Mesendoderm (in vitro differentiated cells): ENCODE results near the gene CSF3R.

ENCODE experiments used
- DNase-seq: peaks from one replicate; pipeline ENCODE4 v3.0.0; 2013
- H2AK5ac ChIP-seq: 2 replicates; pipeline ENCODE4 v1.6.1; 2013; ENCODE audit warnings: low read length, inconsistent platforms
- H2BK120ac ChIP-seq: 2 replicates; pipeline ENCODE4 v1.6.1; 2013; ENCODE audit warnings: low read depth, mild to moderate bottlenecking, low read length, moderate library complexity, mixed read lengths
- H2BK15ac ChIP-seq: replicated peaks from 2 replicates; pipeline ENCODE4 v1.6.1; 2013; ENCODE audit warnings: low read depth, mild to moderate bottlenecking, moderate library complexity
- H2BK5ac ChIP-seq: 2 replicates; pipeline ENCODE4 v1.6.1; 2013; ENCODE audit warnings: low read length, inconsistent platforms
- H3K18ac ChIP-seq: 2 replicates; pipeline ENCODE4 v1.6.1; 2013; ENCODE audit warnings: mild to moderate bottlenecking, low read length, mixed read lengths
- H3K23ac ChIP-seq: one replicate; pipeline ENCODE4 v1.6.1; 2013; ENCODE audit warnings: low read length
- H3K27ac ChIP-seq: 2 replicates; pipeline ENCODE4 v1.5.1; 2013; ENCODE audit warnings: low read depth, mild to moderate bottlenecking, inconsistent platforms, low read length, moderate library complexity
- H3K27me3 ChIP-seq: 2 replicates; pipeline ENCODE4 v1.6.1; 2013; ENCODE audit warnings: low read length, control low read depth, mild to moderate bottlenecking, inconsistent platforms; ENCODE audit not compliant: insufficient read depth, poor library complexity
- H3K36me3 ChIP-seq: 2 replicates; pipeline ENCODE4 v1.6.1; 2013; ENCODE audit warnings: low read length, inconsistent platforms; ENCODE audit not compliant: control insufficient read depth, insufficient read depth
- H3K4ac ChIP-seq: one replicate; pipeline ENCODE4 v1.6.1; 2013; ENCODE audit warnings: low read depth, mild to moderate bottlenecking, low read length, moderate library complexity
- H3K4me1 ChIP-seq: 2 replicates; pipeline ENCODE4 v1.6.1; 2013; ENCODE audit warnings: low read depth, low read length, inconsistent platforms; ENCODE audit not compliant: control insufficient read depth
- H3K4me2 ChIP-seq: 2 replicates; pipeline ENCODE4 v1.6.1; 2013; ENCODE audit warnings: low read length
- H3K4me3 ChIP-seq: 2 replicates; pipeline ENCODE4 v1.5.1; 2013; ENCODE audit warnings: mild to moderate bottlenecking, low read length
- H3K56ac ChIP-seq: one replicate; pipeline ENCODE4 v1.6.1; 2013; ENCODE audit warnings: low read length
- H3K79me1 ChIP-seq: 2 replicates; pipeline ENCODE4 v1.6.1; 2013; ENCODE audit warnings: low read length, inconsistent platforms
- H3K79me2 ChIP-seq: 2 replicates; pipeline ENCODE4 v1.6.1; 2013; ENCODE audit warnings: mild to moderate bottlenecking, low read length; ENCODE audit not compliant: control insufficient read depth, insufficient read depth
- H3K9ac ChIP-seq: 2 replicates; pipeline ENCODE4 v1.6.1; 2013; ENCODE audit warnings: low read length, inconsistent platforms
- H4K5ac ChIP-seq: one replicate; pipeline ENCODE4 v1.6.1; 2013; ENCODE audit warnings: low read length
- H4K8ac ChIP-seq: one replicate; pipeline ENCODE4 v1.6.1; 2013; ENCODE audit warnings: low read depth, mild to moderate bottlenecking, control low read depth, low read length, moderate library complexity
- WGBS: extraction: QIAGEN DNeasy Blood & Tissue Kit; methylation state at CpG from one replicate; pipeline ENCODE4 v1.1.7; 2013; ENCODE audit warnings: low lambda C conversion rate, missing lambda C conversion rate; ENCODE audit not compliant: insufficient coverage; ENCODE audit errors: extremely low coverage; 5-methylcytosine and 5-hydroxymethylcytosine counted together

Gene CSF3R

DNA sequence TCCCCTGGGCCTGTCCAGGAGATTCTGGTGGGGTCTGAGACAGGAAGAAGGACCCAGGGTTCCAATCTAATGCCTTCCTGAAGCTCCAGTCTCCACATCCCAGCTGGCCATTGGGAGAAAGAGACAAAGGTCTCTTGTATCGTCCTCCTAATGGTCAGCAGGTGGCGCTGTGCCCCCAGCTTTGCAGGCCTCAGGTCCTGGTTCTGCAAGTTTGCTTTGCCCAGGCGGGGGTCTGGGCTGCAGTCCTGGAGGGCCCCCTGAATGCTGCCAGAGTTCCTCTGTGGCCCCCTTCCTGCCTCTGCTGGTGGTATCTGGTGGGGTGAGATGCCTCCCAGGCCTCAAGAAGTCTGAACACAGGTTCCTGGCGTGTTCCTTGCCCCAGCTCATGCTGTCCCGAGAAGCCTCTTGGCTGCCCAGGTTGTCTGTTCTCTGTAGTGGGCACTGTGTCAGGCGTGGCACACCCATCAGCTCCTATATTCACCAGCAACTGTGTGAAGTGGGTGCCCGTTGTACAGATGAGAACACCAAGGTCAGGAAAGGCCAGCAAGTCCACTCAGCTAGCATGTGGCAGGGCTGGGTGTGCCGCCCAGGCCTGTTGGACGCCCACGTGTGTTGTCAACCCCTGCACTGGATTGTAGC lies 33.8 kb upstream of the CSF3R start:
- Histone ChIP-seq H3K9ac (peak overlapping the region; percentile 8), H3K18ac (no peak overlapping the region), H2AK5ac (no peak overlapping the region), H3K4me2 (no peak overlapping the region), H3K79me1 (no peaks in the 10 kb centered on the region), H2BK15ac (no peak overlapping the region), H2BK120ac (no peak overlapping the region), H3K56ac (peak overlapping the region; percentile 35), H3K4me1 (peaks cover 2% of the 10 kb centered on the region), H3K79me2 (no peaks in the 10 kb centered on the region), H4K8ac (no peak overlapping the region), H3K27me3 (no peaks in the 10 kb centered on the region), H3K23ac (no peak overlapping the region), H3K4ac (no peak overlapping the region), H4K5ac (no peak overlapping the region), H3K4me3 (no peak overlapping the region), H3K36me3 (no peaks in the 10 kb centered on the region), H3K27ac (no peak overlapping the region), H2BK5ac (no peak overlapping the region)
- WGBS: no CpG with 5 or more reads among the region's 10 CpGs
- peak; percentile 79 for DNase-seq

DNA sequence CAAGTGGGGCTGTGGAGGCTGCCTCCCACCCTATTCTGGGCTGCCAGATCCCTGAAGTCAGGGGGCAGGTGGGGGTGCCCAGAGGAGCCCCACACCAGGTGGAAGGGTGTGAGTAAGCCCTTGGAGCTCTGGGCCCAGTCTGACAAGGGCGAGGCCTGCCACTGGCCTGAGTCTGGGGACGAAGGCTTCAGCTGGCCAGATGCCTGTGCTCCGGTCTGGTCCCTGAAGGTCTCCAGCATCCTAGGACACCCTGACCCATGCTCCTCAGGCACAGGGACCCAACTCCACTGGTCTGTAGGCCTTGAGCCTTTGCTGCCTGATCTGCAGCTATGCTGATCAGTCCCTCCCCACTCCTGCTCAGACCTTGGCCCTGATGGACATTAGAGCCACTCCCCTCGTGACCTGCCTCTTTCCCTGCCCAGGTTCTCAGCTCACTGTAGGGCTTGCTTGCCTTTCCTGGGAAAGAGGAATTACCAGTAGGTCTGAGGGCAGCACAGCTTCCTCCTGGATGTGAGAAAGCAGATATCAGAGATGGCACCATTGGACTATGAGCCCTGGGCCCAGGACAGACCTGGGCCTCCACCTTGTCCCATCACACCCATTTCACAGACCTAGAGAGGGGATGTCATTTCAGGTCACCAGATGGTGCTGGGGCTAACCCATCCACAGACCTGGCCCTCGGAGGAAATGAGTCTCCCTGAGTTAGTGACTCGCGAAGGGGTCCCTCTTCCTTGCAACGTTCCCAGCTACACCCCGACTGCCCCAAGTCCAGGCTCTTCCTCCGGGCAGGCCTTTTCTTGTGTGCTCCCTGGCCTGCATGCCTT lies 32.8 kb upstream of the CSF3R start:
- H4K5ac ChIP-seq: no peak overlapping the region
- no peak overlapping the region for H3K4me2 ChIP-seq
- H2AK5ac ChIP-seq: no peak overlapping the region
- no peak for DNase-seq
- H2BK15ac ChIP-seq: no peak overlapping the region
- H3K27ac ChIP-seq: no peak overlapping the region
- no peak overlapping the region for H3K56ac ChIP-seq
- H3K18ac ChIP-seq: no peak overlapping the region
- WGBS: no CpG with 5 or more reads among the region's 10 CpGs
- H3K4ac ChIP-seq: no peak overlapping the region
- no peak overlapping the region for H4K8ac ChIP-seq
- H2BK120ac ChIP-seq: no peak overlapping the region
- H3K27me3 ChIP-seq: no peaks in the 10 kb centered on the region
- no peak overlapping the region for H3K23ac ChIP-seq
- H3K4me1 ChIP-seq: no peaks in the 10 kb centered on the region
- no peaks in the 10 kb centered on the region for H3K79me1 ChIP-seq
- H3K4me3 ChIP-seq: no peak overlapping the region
- H2BK5ac ChIP-seq: no peak overlapping the region
- H3K36me3 ChIP-seq: no peaks in the 10 kb centered on the region
- no peaks in the 10 kb centered on the region for H3K79me2 ChIP-seq
- no peak overlapping the region for H3K9ac ChIP-seq

DNA sequence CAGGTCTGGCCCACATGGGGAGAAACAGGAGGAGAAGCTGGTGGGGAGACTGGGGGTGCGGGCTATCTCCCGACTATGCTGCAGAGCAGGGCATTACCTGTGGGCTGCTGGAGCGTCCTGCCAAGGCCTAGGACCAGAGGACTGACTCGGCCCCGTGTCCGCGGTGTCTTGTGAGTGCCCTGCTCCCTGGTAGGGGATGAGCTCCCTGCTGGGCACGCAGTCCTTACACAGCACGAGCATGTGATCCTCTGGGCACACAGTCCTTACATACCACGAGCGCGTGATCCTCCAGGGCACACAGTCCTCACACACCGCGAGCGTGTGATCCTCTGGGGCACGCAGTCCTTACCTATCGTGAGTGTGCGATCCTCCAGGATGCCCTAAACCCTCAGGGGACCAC lies 31.8 kb upstream of the CSF3R start:
- Histone ChIP-seq H3K79me2 (no peaks in the 10 kb centered on the region), H3K4ac (no peak overlapping the region), H3K23ac (no peak overlapping the region), H3K56ac (peak overlapping the region; percentile 62), H2BK15ac (no peak overlapping the region), H3K4me2 (no peak overlapping the region), H3K36me3 (no peaks in the 10 kb centered on the region), H2BK5ac (no peak overlapping the region), H4K5ac (no peak overlapping the region), H3K79me1 (no peaks in the 10 kb centered on the region), H2AK5ac (no peak overlapping the region), H3K4me1 (no peaks in the 10 kb centered on the region), H3K9ac (no peak overlapping the region), H4K8ac (no peak overlapping the region), H3K18ac (no peak overlapping the region), H2BK120ac (no peak overlapping the region), H3K4me3 (no peak overlapping the region), H3K27ac (no peak overlapping the region), H3K27me3 (no peaks in the 10 kb centered on the region)
- no peak for DNase-seq
- WGBS: no CpG with 5 or more reads among the region's 18 CpGs

DNA sequence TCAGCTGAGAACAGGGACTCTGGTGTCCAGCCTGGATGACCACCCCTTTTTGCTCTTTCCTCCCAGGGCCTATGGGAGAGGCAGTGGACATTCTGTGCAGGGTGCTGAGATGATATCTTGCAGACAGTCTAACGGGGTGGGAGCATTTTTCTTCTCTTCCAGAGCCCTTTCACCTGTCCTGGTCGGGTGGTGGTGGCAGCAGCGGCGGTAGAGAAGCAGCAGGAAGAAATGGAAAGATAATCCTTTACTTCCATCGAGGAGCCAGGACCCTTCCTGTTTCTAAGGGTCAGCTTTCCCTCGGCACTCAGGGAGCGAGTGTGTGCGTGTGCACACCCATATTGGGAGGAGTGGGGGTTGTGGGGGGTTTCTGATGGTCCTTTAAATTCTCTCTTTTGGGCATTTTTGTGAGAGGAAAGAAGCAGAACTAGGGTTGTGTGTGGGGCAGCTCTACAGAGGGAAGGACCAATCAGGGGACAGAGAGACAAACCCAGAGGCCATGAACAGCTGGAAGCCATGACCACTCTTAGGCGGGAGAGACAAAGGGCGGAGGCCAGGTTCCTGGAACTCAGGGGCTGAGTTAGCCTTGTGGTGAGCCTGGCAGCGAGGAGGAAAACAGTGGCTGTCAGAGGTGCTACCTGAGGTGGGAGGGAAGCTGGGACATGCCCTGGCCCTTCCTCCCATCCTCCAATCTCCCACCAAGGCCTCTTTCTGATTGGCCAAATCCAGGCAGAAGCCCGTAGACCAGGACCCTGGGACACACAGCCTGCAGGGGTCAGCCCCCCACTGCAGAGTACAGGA lies 31.2 kb upstream of the CSF3R start:
- H3K18ac ChIP-seq: no peak overlapping the region
- H3K79me1 ChIP-seq: no peaks in the 10 kb centered on the region
- H3K27me3 ChIP-seq: no peaks in the 10 kb centered on the region
- H3K79me2 ChIP-seq: no peaks in the 10 kb centered on the region
- no peak overlapping the region for H4K8ac ChIP-seq
- H2BK5ac ChIP-seq: no peak overlapping the region
- H3K27ac ChIP-seq: no peak overlapping the region
- H4K5ac ChIP-seq: no peak overlapping the region
- no peaks in the 10 kb centered on the region for H3K4me1 ChIP-seq
- no peak overlapping the region for H2BK120ac ChIP-seq
- H2BK15ac ChIP-seq: no peak overlapping the region
- no peak overlapping the region for H3K9ac ChIP-seq
- WGBS: no CpG with 5 or more reads among the region's 12 CpGs
- no peak overlapping the region for H3K23ac ChIP-seq
- DNase-seq: peak; percentile 37
- H3K36me3 ChIP-seq: no peaks in the 10 kb centered on the region
- no peak overlapping the region for H3K56ac ChIP-seq
- no peak overlapping the region for H3K4ac ChIP-seq
- no peak overlapping the region for H3K4me3 ChIP-seq
- no peak overlapping the region for H2AK5ac ChIP-seq
- H3K4me2 ChIP-seq: no peak overlapping the region

DNA sequence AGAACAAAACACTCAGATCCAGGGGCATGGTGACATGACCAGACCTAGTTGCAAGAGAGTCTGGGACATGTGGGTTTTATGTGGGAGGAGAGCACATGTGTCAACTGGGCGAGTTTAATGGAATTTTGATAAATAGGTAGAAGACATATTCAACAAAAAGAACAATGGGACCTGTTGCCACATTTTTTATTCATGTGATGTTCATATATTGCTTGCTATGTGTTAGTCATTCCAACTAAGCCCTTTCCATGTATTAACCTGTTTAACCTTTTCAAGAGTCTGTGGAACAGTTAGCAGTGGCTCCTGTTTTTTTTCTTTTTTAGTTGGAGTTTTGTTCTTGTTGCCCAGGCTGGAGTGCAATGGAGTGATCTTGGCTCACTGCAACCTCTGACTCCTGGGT lies 30.1 kb upstream of the CSF3R start:
- Histone ChIP-seq H3K56ac (no peak overlapping the region), H3K4ac (no peak overlapping the region), H4K5ac (no peak overlapping the region), H3K4me3 (no peak overlapping the region), H3K4me2 (no peak overlapping the region), H3K27me3 (no peaks in the 10 kb centered on the region), H2BK5ac (no peak overlapping the region), H3K9ac (no peak overlapping the region), H2BK15ac (no peak overlapping the region), H3K18ac (no peak overlapping the region), H3K27ac (no peak overlapping the region), H3K23ac (no peak overlapping the region), H2BK120ac (no peak overlapping the region), H3K36me3 (no peaks in the 10 kb centered on the region), H4K8ac (no peak overlapping the region), H3K79me2 (no peaks in the 10 kb centered on the region), H3K4me1 (no peaks in the 10 kb centered on the region), H2AK5ac (no peak overlapping the region), H3K79me1 (no peaks in the 10 kb centered on the region)
- no peak for DNase-seq
- no CpG with 5 or more reads among the region's 1 CpG for whole genome bisulfite sequencing
